Activated naive CD4-positive, alpha-beta T cell treated with anti-CD3 and anti-CD28 coated beads for 36 hours (primary cell): ENCODE data around the gene EPB41L2. TPM values are rescaled to one million over a fixed set of nuclear protein-coding genes. Genes with fewer than 3 reads are reported as not detected.
A peak's percentile ranks its signal among the peaks of the same experiment; 100 is the strongest.
"Not testable (repeated sequence)": the region's sequence is repeated elsewhere in the genome, so short reads cannot be mapped to it uniquely, and the experiment has no call there.

Experiments
- CTCF ChIA-PET: fragments of 350-600 bp; sonication (Branson Sonifier 250); formaldehyde crosslinking; loops from one replicate; lab custom pipeline; 2021; ENCODE audit warnings: antibody characterized with exemption; lab: Charles Lee
- DNase-seq: peaks from one replicate; pipeline ENCODE4 v3.0.0-alpha.2; 2020
- H3K27ac Mint-ChIP-seq: one replicate; pipeline ENCODE4 v1.8.0; 2021; ENCODE audit warnings: mild to moderate bottlenecking, mixed read lengths
- H3K27me3 Mint-ChIP-seq: one replicate; pipeline ENCODE4 v1.8.0; 2021; ENCODE audit warnings: low read depth, mixed read lengths
- H3K36me3 Mint-ChIP-seq: one replicate; pipeline ENCODE4 v1.8.0; 2021; ENCODE audit warnings: low read depth, mixed read lengths
- H3K4me1 Mint-ChIP-seq: one replicate; pipeline ENCODE4 v1.8.0; 2021; ENCODE audit warnings: low read depth, mixed read lengths
- H3K4me3 Mint-ChIP-seq: one replicate; pipeline ENCODE4 v1.8.0; 2021; ENCODE audit warnings: mild to moderate bottlenecking, moderate library complexity, mixed read lengths
- H3K9me3 Mint-ChIP-seq: one replicate; pipeline ENCODE4 v1.8.0; 2021; ENCODE audit warnings: mixed read lengths
- intact Hi-C: fragments of 100-400 bp; cut with micrococcal nuclease; formaldehyde crosslinking; loops from one replicate; pipeline ENCODE4 v1.15.1; 2023
- total RNA-seq, 2 experiments: library from RNA; stranded (reverse); gene quantifications; one replicate each; pipeline ENCODE4 v1.2.3, GENCODE V29; 2021

The EPB41L2 gene
- 10 to 100 TPM; 33.5 to 37.7 TPM for total RNA-seq

DNA sequence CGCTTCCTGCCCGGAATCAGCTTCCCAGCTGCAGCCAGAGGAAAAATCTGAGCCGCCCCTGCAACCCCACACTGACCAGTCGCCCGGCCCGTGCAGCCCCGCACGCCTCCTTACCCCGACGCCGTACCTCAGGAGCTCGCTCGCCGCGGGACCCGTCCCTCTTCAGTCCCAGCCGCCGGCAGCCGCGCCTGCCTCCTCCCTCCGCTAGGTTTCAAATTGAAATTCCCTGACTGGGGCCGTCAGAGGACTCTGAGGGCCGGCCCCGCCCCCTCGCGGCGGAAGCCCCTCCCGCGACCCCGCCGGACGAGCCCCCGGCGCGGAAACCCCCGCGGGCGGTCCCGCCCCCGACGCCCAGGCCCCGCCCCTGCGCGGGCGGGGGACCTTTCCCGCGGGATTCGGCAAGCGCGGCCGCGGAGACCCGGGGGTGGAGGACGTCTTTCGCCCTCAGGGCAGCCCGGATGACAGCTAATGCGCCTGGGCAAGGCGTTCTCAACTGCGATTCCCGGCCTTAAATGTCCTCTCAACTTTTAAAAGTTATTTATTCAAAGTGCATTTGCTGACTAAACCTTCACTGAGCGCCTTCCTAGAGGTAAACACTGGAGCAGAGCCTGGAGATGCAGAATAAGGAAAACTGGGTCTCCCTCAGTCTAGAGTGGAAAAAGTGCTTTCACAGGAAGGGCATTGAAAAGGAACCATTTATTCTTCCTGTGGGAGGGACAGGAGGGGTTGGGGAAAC, at the start of gene EPB41L2:
Gene EPB41L2, minus strand, starts transcription at position 218 of the 736 bp plus-strand sequence. CDS start 106,760 bp downstream, outside the sequence.
- DNase-seq, result peak; percentile 80
- intact Hi-C loops, result loop anchor here (2.0 to 5.0 kb wide), 8 partner anchors 72 to 1749 kb away; partner anchors contain the start of genes AKAP7, MED23 and RPS12
- Mint-ChIP-seq H3K27me3 (peaks cover 2% of the 10 kb centered on the region), H3K9me3 (peaks cover under 1% of the 10 kb centered on the region), H3K36me3 (no peaks in the 10 kb centered on the region), H3K27ac (no peak within 1 kb of the TSS), H3K4me3 (peak within 1 kb of the TSS; percentile 80), H3K4me1 (peaks cover 22% of the 10 kb centered on the region)
- CTCF ChIA-PET, result interaction anchor here (0.5 to 1.0 kb wide), 2 partner anchors 70 to 456 kb away, joined by 3 to 4 read pairs; no protein-coding TSS in a partner anchor

DNA sequence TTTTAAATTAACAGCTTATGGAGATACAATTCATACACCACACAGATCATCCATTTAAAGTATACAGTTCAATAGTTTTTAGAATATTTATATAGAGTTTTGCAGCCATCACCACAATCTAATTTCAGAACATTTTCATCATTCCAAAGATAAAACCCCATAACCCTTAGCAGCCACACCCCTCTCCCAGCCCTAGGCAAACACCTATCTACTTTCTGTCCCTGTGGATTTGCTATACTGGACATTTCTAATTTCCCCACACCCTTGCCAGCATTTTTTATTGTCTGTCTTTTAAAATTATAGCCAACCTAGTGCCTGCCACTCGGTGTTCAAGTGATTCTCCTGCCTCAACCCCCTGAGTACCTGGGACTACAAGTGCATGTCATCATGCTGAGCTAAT, 49.2 kb upstream of the EPB41L2 start:
- no peak overlapping the region for H3K27ac Mint-ChIP-seq
- DNase-seq, result no peak
- H3K4me1 Mint-ChIP-seq, result no peaks in the 10 kb centered on the region
- no peaks in the 10 kb centered on the region for H3K9me3 Mint-ChIP-seq
- H3K27me3 Mint-ChIP-seq, result no peaks in the 10 kb centered on the region
- CTCF ChIA-PET, result interaction anchor here (0.7 to 6.4 kb wide), 2 partner anchors 228 to 414 kb away, joined by 3 to 104 read pairs; no protein-coding TSS in a partner anchor
- H3K36me3 Mint-ChIP-seq, result no peaks in the 10 kb centered on the region
- no peak overlapping the region for H3K4me3 Mint-ChIP-seq
- intact Hi-C loops, result no loop called here

DNA sequence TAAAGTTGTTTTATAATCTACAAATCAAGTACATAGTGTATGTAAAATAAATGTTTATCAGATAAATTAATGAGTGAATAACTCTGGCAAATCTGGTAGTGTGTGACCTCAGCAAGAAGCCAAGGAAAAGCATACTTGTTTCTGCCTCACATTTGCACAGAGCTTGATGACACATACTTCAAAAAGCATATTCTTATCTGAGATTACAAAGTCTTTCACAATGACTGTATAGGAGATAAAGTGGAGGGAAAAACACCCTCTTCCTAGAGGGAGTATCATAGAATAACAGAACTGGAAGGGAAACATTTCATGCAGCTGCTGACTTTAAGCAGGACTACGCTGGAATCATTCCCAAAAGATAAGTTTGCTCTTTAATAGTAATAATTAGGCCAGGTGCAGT, 44.1 kb upstream of the EPB41L2 start:
- CTCF ChIA-PET, result interaction anchor here (0.8 to 1.6 kb wide), 2 partner anchors 9 to 222 kb away, joined by 3 read pairs; no protein-coding TSS in a partner anchor
- no peak overlapping the region for H3K4me3 Mint-ChIP-seq

DNA sequence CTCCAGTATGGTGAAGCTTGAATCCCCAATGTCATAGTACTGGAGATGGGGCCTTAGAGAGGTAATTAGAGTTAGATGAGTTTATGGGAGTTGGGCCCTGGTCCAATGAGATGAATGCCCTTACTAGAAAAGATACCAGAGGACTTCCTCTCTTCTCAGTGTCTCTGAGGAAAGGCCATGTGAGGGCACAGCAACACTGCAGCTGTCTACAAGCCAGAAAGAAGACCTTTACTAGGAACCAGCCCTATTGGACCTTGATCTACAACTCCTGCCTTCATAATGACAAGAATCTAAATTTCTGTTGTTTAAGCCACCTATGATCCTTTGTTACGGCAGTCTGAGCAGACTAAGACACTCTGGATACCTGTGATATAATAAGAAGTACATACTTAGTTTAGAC, 40.9 kb upstream of the EPB41L2 start:
- no peak overlapping the region for H3K27ac Mint-ChIP-seq
- H3K36me3 Mint-ChIP-seq, result no peaks in the 10 kb centered on the region
- CTCF ChIA-PET, result interaction anchor here (1.0 kb wide), 1 partner anchor 216 kb away, joined by 3 read pairs; no protein-coding TSS in a partner anchor
- DNase-seq, result no peak
- H3K4me3 Mint-ChIP-seq, result no peak overlapping the region
- no peaks in the 10 kb centered on the region for H3K27me3 Mint-ChIP-seq
- intact Hi-C loops, result no loop called here
- no peaks in the 10 kb centered on the region for H3K4me1 Mint-ChIP-seq
- peaks cover 2% of the 10 kb centered on the region for H3K9me3 Mint-ChIP-seq

More for the DNA sequence above, 44.1 kb upstream of the EPB41L2 start:
- Mint-ChIP-seq H3K4me1 (no peaks in the 10 kb centered on the region), H3K36me3 (no peaks in the 10 kb centered on the region), H3K27me3 (no peaks in the 10 kb centered on the region), H3K9me3 (no peaks in the 10 kb centered on the region), H3K27ac (no peak overlapping the region)
- no peak for DNase-seq
- intact Hi-C loops, result no loop called here

DNA sequence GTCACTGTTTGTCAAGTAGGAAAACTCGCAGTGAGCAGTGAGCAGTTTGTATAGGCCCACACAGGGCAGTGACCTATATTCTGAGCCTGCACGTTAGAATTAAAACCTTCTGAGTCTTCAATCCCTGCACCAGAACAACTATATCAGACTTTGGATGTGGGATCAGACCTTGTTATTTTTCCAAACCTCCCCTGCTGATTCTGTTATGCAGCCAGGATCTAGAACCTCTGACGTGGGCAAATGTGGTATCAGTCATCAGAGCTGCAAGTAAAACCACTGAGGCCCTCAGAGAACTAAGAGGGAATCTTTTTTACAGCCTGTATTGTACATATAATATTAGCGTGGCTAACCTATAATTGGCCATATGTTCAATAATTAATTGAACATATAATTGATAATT, 40.3 kb upstream of the EPB41L2 start:
- intact Hi-C loops, result no loop called here
- Mint-ChIP-seq H3K4me3 (no peak overlapping the region), H3K27ac (no peak overlapping the region)

DNA sequence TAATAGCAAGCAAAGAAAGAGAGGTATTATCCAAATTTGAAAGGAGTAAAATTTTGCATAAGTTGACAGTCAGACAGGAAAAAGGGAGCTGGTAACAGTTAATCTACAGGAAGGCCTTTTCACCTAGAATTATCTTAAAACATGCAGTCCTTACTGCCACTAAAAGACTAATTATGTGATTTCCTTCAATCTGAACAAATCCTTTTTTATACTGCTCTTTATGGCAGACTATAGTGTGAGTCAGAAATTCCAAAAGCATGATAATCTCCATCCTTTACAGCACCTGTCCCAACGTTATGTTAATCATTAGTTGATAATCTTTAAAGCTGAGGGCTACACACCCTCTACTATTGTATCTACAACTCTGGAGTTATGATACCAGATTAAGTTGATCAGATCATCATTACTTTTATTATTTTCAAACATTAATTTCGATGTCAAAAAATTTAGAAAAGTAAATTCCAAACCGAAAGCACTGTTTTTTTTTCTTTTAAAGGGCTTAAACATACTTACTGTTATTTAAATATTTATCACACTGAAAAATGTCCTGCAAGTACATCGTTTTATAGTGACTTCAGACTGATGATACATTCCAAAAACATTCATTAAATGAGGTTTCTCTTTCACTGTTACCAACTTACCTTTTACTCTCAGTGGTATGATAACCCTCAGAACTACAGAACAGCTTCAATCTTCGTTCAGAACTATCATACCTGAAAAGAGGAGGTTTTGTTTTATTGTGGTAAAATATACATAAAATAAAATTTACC, 39.1 kb upstream of the EPB41L2 start:
- Mint-ChIP-seq H3K27ac (no peak overlapping the region), H3K9me3 (peaks cover 2% of the 10 kb centered on the region), H3K4me1 (no peaks in the 10 kb centered on the region), H3K27me3 (no peaks in the 10 kb centered on the region), H3K36me3 (no peaks in the 10 kb centered on the region), H3K4me3 (no peak overlapping the region)
- no peak for DNase-seq
- intact Hi-C loops, result no loop called here
- CTCF ChIA-PET, result no interaction called here

More for the DNA sequence above, 40.3 kb upstream of the EPB41L2 start:
- H3K27me3 Mint-ChIP-seq, result no peaks in the 10 kb centered on the region
- no peak for DNase-seq
- H3K9me3 Mint-ChIP-seq, result peaks cover 2% of the 10 kb centered on the region
- H3K36me3 Mint-ChIP-seq, result no peaks in the 10 kb centered on the region
- no peaks in the 10 kb centered on the region for H3K4me1 Mint-ChIP-seq
- CTCF ChIA-PET, result interaction anchor here (1.0 kb wide), 1 partner anchor 215 kb away, joined by 3 read pairs; no protein-coding TSS in a partner anchor

DNA sequence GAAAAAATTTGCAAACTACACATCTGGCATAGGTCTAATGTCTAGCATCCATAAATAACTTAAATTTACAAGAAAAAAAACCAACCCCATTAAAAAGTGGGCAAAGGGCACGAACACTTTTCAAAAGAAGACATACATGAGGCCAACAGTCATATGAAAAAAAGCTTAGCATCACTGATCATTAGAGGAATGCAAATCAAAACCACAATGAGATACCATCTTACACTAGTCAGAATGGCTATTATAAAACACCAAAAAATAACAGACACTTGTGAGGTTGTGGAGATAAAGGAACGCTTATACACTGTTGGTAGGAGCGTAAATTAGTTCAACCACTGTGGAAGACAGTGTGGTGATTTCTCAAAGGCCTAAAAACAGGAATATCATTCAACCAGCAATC, 33.7 kb upstream of the EPB41L2 start:
- Mint-ChIP-seq H3K4me3 (no peak overlapping the region), H3K9me3 (peaks cover 9% of the 10 kb centered on the region), H3K27me3 (no peaks in the 10 kb centered on the region), H3K36me3 (no peaks in the 10 kb centered on the region), H3K4me1 (no peaks in the 10 kb centered on the region), H3K27ac (no peak overlapping the region)
- intact Hi-C loops, result no loop called here
- CTCF ChIA-PET, result no interaction called here
- no peak for DNase-seq

DNA sequence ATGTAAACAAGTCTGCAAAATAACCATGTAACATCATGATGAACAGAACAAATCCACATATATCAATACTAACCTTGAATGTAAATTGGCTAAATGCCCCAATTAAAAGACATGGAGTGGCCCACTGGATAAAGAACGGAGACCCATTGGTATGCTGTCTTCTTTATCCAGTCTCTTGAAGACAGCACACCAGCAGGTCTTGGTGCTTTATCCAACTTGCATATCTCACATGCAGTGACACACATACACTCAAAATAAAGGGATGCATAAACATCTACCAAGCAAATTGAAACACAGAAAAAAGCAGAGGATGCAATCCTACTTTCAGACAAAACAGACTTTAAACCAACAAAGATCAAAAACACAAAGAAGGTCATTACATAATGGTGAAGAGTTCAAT, 30.3 kb upstream of the EPB41L2 start:
- H3K4me1 Mint-ChIP-seq, result no peaks in the 10 kb centered on the region
- H3K27ac Mint-ChIP-seq, result no peak overlapping the region
- H3K9me3 Mint-ChIP-seq, result peaks cover 7% of the 10 kb centered on the region
- intact Hi-C loops, result no loop called here
- H3K4me3 Mint-ChIP-seq, result no peak overlapping the region
- no peaks in the 10 kb centered on the region for H3K36me3 Mint-ChIP-seq
- H3K27me3 Mint-ChIP-seq, result peaks cover 5% of the 10 kb centered on the region
- CTCF ChIA-PET, result no interaction called here
- no peak for DNase-seq

DNA sequence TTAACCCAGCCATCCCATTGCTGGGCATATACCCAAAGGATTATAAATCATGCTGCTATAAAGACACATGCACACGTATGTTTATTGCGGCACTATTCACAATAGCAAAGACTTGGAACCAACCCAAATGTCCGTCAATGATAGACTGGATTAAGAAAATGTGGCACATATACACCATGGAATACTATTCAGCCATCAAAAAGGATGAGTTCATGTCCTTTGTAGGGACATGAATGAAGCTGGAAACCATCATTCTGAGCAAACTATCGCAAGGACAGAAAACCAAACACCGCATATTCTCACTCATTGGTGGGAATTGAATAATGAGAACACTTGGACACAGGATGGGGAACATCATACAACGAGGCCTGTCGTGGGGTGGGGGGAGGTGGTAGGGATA, 28.9 kb upstream of the EPB41L2 start:
- H3K4me1 Mint-ChIP-seq, intact Hi-C loops, DNase-seq, CTCF ChIA-PET, H3K4me3 Mint-ChIP-seq, H3K27ac Mint-ChIP-seq, H3K27me3 Mint-ChIP-seq, H3K36me3 Mint-ChIP-seq: not testable (repeated sequence)
- H3K9me3 Mint-ChIP-seq, result peaks cover 11% of the 10 kb centered on the region

DNA sequence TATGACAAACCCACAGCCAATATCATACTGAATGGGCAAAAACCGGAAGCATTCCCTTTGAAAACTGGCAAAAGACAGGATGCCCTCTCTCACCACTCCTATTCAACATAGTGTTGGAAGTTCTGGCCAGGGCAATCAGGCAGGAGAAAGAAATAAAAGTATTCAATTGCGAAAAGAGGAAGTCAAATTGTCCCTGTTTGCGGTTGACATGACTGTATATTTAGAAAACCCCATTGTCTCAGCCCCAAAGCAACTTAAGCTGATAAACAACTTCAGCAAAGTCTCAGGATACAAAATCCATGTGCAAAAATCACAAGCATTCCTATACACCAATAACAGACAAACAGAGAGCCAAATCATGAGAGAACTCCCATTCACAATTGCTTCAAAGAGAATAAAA, 27.3 kb upstream of the EPB41L2 start:
- H3K36me3 Mint-ChIP-seq, H3K27ac Mint-ChIP-seq, H3K27me3 Mint-ChIP-seq, H3K4me3 Mint-ChIP-seq, CTCF ChIA-PET, intact Hi-C loops, H3K4me1 Mint-ChIP-seq, DNase-seq: not testable (repeated sequence)
- H3K9me3 Mint-ChIP-seq, result peaks cover 17% of the 10 kb centered on the region

DNA sequence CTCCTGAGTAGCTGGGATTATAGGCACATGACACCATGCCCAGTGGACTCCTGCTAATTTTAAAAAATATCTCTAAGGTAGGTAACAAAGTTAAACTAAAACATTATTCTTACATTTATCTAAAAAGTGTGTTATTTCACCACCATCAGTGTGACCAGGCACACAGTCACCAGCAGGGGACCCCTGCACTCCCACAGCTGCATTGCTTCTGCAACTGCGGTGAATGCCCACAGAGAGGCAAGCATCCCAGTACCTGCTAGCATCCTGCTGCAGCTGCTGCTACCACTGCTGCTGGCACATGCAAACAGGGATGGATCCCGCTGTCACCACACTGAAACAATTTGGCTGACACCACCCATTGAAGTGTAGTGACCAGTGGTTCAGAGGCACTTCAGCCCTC, 21.9 kb upstream of the EPB41L2 start:
- no peak overlapping the region for H3K27ac Mint-ChIP-seq
- CTCF ChIA-PET, result interaction anchor here (1.4 kb wide), 1 partner anchor 200 kb away, joined by 6 read pairs; no protein-coding TSS in a partner anchor
- H3K36me3 Mint-ChIP-seq, result peaks cover 5% of the 10 kb centered on the region
- intact Hi-C loops, result no loop called here
- no peak for DNase-seq
- H3K9me3 Mint-ChIP-seq, result peaks cover 10% of the 10 kb centered on the region
- peaks cover 2% of the 10 kb centered on the region for H3K27me3 Mint-ChIP-seq
- H3K4me1 Mint-ChIP-seq, result no peaks in the 10 kb centered on the region
- H3K4me3 Mint-ChIP-seq, result no peak overlapping the region

DNA sequence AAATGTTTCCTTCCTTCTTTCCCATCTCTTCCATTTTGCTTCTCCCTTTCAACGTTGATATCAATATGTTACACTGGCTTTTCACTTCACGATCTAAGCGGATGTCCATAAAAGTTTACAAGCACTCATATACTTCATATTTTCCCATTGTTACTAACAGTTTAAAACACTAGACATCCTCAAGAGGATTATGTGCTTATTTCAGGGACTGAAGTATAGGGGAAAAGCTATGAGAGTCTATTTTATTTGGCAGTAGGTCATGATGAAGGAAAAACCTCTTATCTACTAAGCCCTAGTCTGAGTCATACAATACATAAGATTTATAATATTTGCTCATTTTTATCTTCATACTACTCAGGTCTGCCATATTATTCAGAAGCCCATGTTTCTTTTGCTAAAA, 20.6 kb upstream of the EPB41L2 start:
- Mint-ChIP-seq H3K36me3 (peaks cover 5% of the 10 kb centered on the region), H3K27ac (no peak overlapping the region), H3K27me3 (no peaks in the 10 kb centered on the region), H3K4me1 (no peaks in the 10 kb centered on the region), H3K4me3 (no peak overlapping the region), H3K9me3 (peaks cover 10% of the 10 kb centered on the region)
- no peak for DNase-seq
- CTCF ChIA-PET, result interaction anchor here (1.4 kb wide), 1 partner anchor 199 kb away, joined by 6 read pairs; no protein-coding TSS in a partner anchor
- intact Hi-C loops, result no loop called here
